ENCODE results near the gene DNAH10. TPM values are rescaled to one million over a fixed set of nuclear protein-coding genes. Genes with fewer than 3 reads are reported as not detected.

The DNAH10 gene
- total and polyA plus RNA-seq, 10 of the 15 experiments (the other 5 are each of a cell fraction or from before 2014, with no cell fraction given), result 0.01 to 0.32 (median 0.06) TPM

- FAIRE-seq, result no peak
Observed at GRCh38 chr12:123732251-123732650, 29.9 kb upstream of the DNAH10 start.

DNA sequence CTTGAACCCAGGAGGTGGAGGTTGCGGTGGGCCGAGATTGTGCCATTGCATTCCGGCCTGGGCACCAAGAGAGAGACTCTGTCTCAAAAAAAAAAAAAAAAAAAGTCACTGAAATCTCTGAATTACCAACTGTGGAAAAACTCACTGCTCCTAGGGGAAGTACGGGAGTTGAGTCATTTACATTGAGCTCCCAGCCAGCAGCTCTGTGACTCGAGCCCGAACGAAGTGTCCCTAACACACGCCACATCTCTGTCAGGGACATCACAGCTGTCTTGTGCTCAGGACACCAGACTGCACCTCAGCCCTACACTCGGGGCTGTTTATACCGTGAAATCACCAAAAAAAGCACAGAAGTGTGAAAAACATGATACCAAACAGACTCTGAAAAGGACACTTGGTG, 28.9 kb upstream of the DNAH10 start:
- SMC1A ChIA-PET (ENCODE audit: uncharacterized antibody, unreplicated experiment), result interaction anchor here (4.8 kb wide), 1 partner anchor 19 kb away, joined by 23 read pairs; no protein-coding TSS in a partner anchor
- in situ Hi-C loops (cut with MboI) (no loop called here), intact Hi-C loops (cut with micrococcal nuclease; ENCODE audit: unreplicated experiment) (no loop called here)
- no peak for FAIRE-seq
- CTCF ChIA-PET, result no interaction called here
- POLR2A ChIA-PET, result no interaction called here
- Histone ChIP-seq H3K27ac (ENCODE audit: control insufficient read depth, insufficient read depth) (no peak overlapping the region), H3K4me2 (ENCODE audit: control insufficient read depth, insufficient read depth) (no peak overlapping the region), H3K4me3 (no peak overlapping the region), H2AFZ (ENCODE audit: control insufficient read depth, low read depth, low read length) (no peak overlapping the region), H3K79me2 (ENCODE audit: control insufficient read depth, insufficient read depth, low read length) (no peaks in the 10 kb centered on the region), H3K27me3 (replicated peaks in 1 of 2; ENCODE audit: control insufficient read depth in 2 of 2, insufficient read depth in 2 of 2, low read length in 1 of 2) (no peaks in the 10 kb centered on the region), H3K4me1 (ENCODE audit: control insufficient read depth, insufficient read depth, low read length) (peaks cover 17% of the 10 kb centered on the region), H3K9me3 (replicated peaks; ENCODE audit: control insufficient read depth, insufficient read depth, low read length) (no peaks in the 10 kb centered on the region), H3K9ac (ENCODE audit: control insufficient read depth, insufficient read depth, low read length) (no peak overlapping the region), H4K20me1 (ENCODE audit: control insufficient read depth, insufficient read depth) (no peaks in the 10 kb centered on the region), H3K36me3 (ENCODE audit: control insufficient read depth in 2 of 2, insufficient read depth in 2 of 2, low read length in 1 of 2) (peaks cover 9 to 25% of the 10 kb centered on the region in 2 experiments)
- BruUV-seq (replicated peaks), result no TSS peak
- RAD21 ChIA-PET (ENCODE audit: unreplicated experiment), result no interaction called here
- WGBS (ENCODE audit: insufficient coverage, insufficient replicate concordance, low lambda C conversion rate, missing lambda C conversion rate), result 94% methylated on average over 7 of the region's 10 CpGs
- no peak for DNase-seq (ENCODE audit: low read depth, low spot score)
- ATAC-seq, result no peak
- TF ChIP-seq RELA (IDR thresholded peaks at IDR 0.05; ENCODE audit: borderline replicate concordance, partially characterized antibody) (no peak), USF1 (IDR thresholded peaks at IDR 0.05; ENCODE audit: borderline replicate concordance, extremely low read length, insufficient read depth, low read depth, low read length) (no peak), NBN (IDR thresholded peaks at IDR 0.05) (no peak), ZNF384 (IDR thresholded peaks at IDR 0.05; ENCODE audit: borderline replicate concordance, low read depth, low read length) (no peak), PAX8 (IDR thresholded peaks at IDR 0.05) (no peak), TCF7 (IDR thresholded peaks at IDR 0.05; ENCODE audit: borderline replicate concordance) (no peak), MLLT1 (IDR thresholded peaks at IDR 0.05) (no peak), IKZF2 (IDR thresholded peaks at IDR 0.05) (no peak)

More at GRCh38 chr12:123732251-123732650, 29.9 kb upstream of the DNAH10 start:
- Histone ChIP-seq H3K4me2 (ENCODE audit: control insufficient read depth, insufficient read depth) (no peak overlapping the region), H3K4me3 (no peak overlapping the region), H3K27me3 (replicated peaks in 1 of 2; ENCODE audit: control insufficient read depth in 2 of 2, insufficient read depth in 2 of 2, low read length in 1 of 2) (no peaks in the 10 kb centered on the region), H3K36me3 (ENCODE audit: control insufficient read depth in 2 of 2, insufficient read depth in 2 of 2, low read length in 1 of 2) (peaks cover 9 to 27% of the 10 kb centered on the region in 2 experiments), H3K79me2 (ENCODE audit: control insufficient read depth, insufficient read depth, low read length) (no peaks in the 10 kb centered on the region), H3K27ac (ENCODE audit: control insufficient read depth, insufficient read depth) (no peak overlapping the region), H2AFZ (ENCODE audit: control insufficient read depth, low read depth, low read length) (no peak overlapping the region), H4K20me1 (ENCODE audit: control insufficient read depth, insufficient read depth) (no peaks in the 10 kb centered on the region), H3K4me1 (ENCODE audit: control insufficient read depth, insufficient read depth, low read length) (peaks cover 9% of the 10 kb centered on the region), H3K9ac (ENCODE audit: control insufficient read depth, insufficient read depth, low read length) (no peak overlapping the region), H3K9me3 (replicated peaks; ENCODE audit: control insufficient read depth, insufficient read depth, low read length) (no peaks in the 10 kb centered on the region)
- 95% methylated on average over 12 of the region's 12 CpGs for WGBS (ENCODE audit: insufficient coverage, insufficient replicate concordance, low lambda C conversion rate, missing lambda C conversion rate)
- no peak for ATAC-seq
- TF ChIP-seq CBFB (IDR thresholded peaks at IDR 0.05; ENCODE audit: low read depth), result no peak
- no peak for TF ChIP-seq MYB (IDR thresholded peaks at IDR 0.05; ENCODE audit: borderline replicate concordance, low read depth, low read length)
- TF ChIP-seq RELB (IDR thresholded peaks at IDR 0.05; ENCODE audit: low read depth), result no peak
- TF ChIP-seq KLF5 (IDR thresholded peaks at IDR 0.05; ENCODE audit: partially characterized antibody), result no peak
- TF ChIP-seq BACH1 (IDR thresholded peaks at IDR 0.05; ENCODE audit: borderline replicate concordance), result no peak
- ChIA-PET POLR2A (interaction anchor here (0.6 to 0.7 kb wide), 2 partner anchors 9 to 14 kb away, joined by 3 to 4 read pairs; no protein-coding TSS in a partner anchor), RAD21 (ENCODE audit: unreplicated experiment) (no interaction called here), SMC1A (ENCODE audit: uncharacterized antibody, unreplicated experiment) (no interaction called here), CTCF (no interaction called here)
- in situ Hi-C loops (cut with MboI) (no loop called here), intact Hi-C loops (cut with micrococcal nuclease; ENCODE audit: unreplicated experiment) (no loop called here)
- no TSS peak for BruUV-seq (replicated peaks)
- no peak for DNase-seq (ENCODE audit: low read depth, low spot score)
